A549 (cell line): ENCODE measurements around the gene BDNF. TPM values are rescaled to one million over a fixed set of nuclear protein-coding genes. Genes with fewer than 3 reads are reported as not detected.

ENCODE experiments used
- ATAC-seq, 2 experiments: fragments of 200-7000 bp in 1 of 2; fragments of >200 bp in 1 of 2; cut with Nextera tagmentation in 1 of 2; cut with Tn5 transposase in 1 of 2; 3 replicates each; pipeline versions ENCODE4 v1.8.0 to v1.9.1; 2018 to 2020; ENCODE audit warnings: mild to moderate bottlenecking in 1 of 2, moderate library complexity in 1 of 2
- CTCF ChIA-PET: fragments of 300-600 bp; sonication (Branson Sonifier 250); formaldehyde crosslinking; extraction: SDS; loops from one replicate; lab custom pipeline; 2021; ENCODE audit warnings: antibody characterized with exemption, inconsistent platforms; lab: Yijun Ruan, JAX
- POLR2A ChIA-PET: fragments of 350-600 bp; formaldehyde crosslinking; extraction: SDS; loops from one replicate; lab custom pipeline; 2021; ENCODE audit warnings: antibody characterized with exemption, inconsistent platforms; lab: Yijun Ruan, JAX
- DNase-seq, 2 experiments: peaks; one replicate each; pipeline versions ENCODE4 v3.0.0 to v3.0.0-alpha.2; 2011 to 2016; ENCODE audit warnings: low read depth in 1 of 2, low spot score in 1 of 2
- FAIRE-seq: peaks from 2 replicates; lab custom pipeline; 2011; peaks lifted over from hg19 to GRCh38; lab: Jason Lieb, UNC
- H3K27ac ChIP-seq, 2 experiments: fragments of >200 bp; sonication (Bioruptor Twin); formaldehyde crosslinking; 3 replicates each; pipeline ENCODE4 v1.5.1; 2016 to 2017
- H3K4me1 ChIP-seq: fragments of >200 bp; sonication (Bioruptor Twin); formaldehyde crosslinking; 3 replicates; pipeline ENCODE4 v1.6.1; 2016
- H3K4me2 ChIP-seq: fragments of >200 bp; sonication (Bioruptor Twin); formaldehyde crosslinking; 3 replicates; pipeline ENCODE4 v1.6.1; 2016
- H3K4me3 ChIP-seq: fragments of >200 bp; sonication (Bioruptor Twin); formaldehyde crosslinking; 3 replicates; pipeline ENCODE4 v1.5.1; 2016
- H3K9me3 ChIP-seq: fragments of >200 bp; sonication (Bioruptor Twin); formaldehyde crosslinking; 3 replicates; pipeline ENCODE4 v1.6.1; 2016
- BHLHE40 ChIP-seq: IDR thresholded peaks from 2 replicates; pipeline ENCODE4 v1.6.1; 2012; ENCODE audit warnings: low read depth, low read length, inconsistent platforms
- CEBPB ChIP-seq, 2 experiments: fragments of >200 bp in 1 of 2; sonication (Bioruptor Twin) in 1 of 2; formaldehyde crosslinking in 1 of 2; IDR thresholded peaks; 2 replicates each; pipeline ENCODE4 v1.6.1; 2012 to 2016
- CHD4 ChIP-seq: fragments of 200-600 bp; sonication (generic); IDR thresholded peaks from 2 replicates; pipeline ENCODE4 v1.6.1; 2016; ENCODE audit warnings: antibody characterized with exemption, mild to moderate bottlenecking, borderline replicate concordance
- EHF ChIP-seq: fragments of 250-450 bp; sonication (Bioruptor Pico); IDR thresholded peaks from 2 replicates; pipeline ENCODE4 v1.5.0; 2020; ENCODE audit warnings: mild to moderate bottlenecking
- EP300 ChIP-seq, 2 experiments: fragments of >200 bp; sonication (Bioruptor Twin); formaldehyde crosslinking; IDR thresholded peaks; 2 replicates in 1 of 2; 3 replicates in 1 of 2; pipeline ENCODE4 v1.6.1; 2016 to 2017
- ESRRA ChIP-seq: fragments of 150-350 bp; IDR thresholded peaks from 2 replicates; pipeline ENCODE4 v1.6.1; 2014; ENCODE audit warnings: mild to moderate bottlenecking, low read length, borderline replicate concordance
- HEYL ChIP-seq: fragments of 250-450 bp; sonication (Bioruptor Pico); IDR thresholded peaks from 2 replicates; pipeline ENCODE4 v1.8.0; 2021; ENCODE audit warnings: mild to moderate bottlenecking, moderate library complexity
- MAZ ChIP-seq: fragments of 150-350 bp; IDR thresholded peaks from 2 replicates; pipeline ENCODE4 v1.6.1; 2014; ENCODE audit warnings: antibody characterized with exemption, low read depth, low read length, borderline replicate concordance
- NFE2L2 ChIP-seq: fragments of 150-350 bp; conservative IDR thresholded peaks from 2 replicates; pipeline ENCODE4 v1.6.1; 2014; ENCODE audit warnings: low read length
- RAD21 ChIP-seq, 2 experiments: fragments of >200 bp in 1 of 2; sonication (Bioruptor Twin) in 1 of 2; formaldehyde crosslinking in 1 of 2; IDR thresholded peaks in 1 of 2; conservative IDR thresholded peaks in 1 of 2; 2 replicates in 1 of 2; 3 replicates in 1 of 2; pipeline ENCODE4 v1.6.1; 2012 to 2018; ENCODE audit warnings: inconsistent platforms in 1 of 2
- RCOR1 ChIP-seq: fragments of 150-350 bp; IDR thresholded peaks from 2 replicates; pipeline ENCODE4 v1.6.1; 2014; ENCODE audit warnings: antibody characterized with exemption, low read length, low read depth
- RFX5 ChIP-seq: fragments of 450-650 bp; IDR thresholded peaks from 2 replicates; pipeline ENCODE4 v1.7.1; 2014; ENCODE audit warnings: antibody characterized with exemption, mild to moderate bottlenecking, moderate library complexity
- TFCP2L1 ChIP-seq: fragments of 250-450 bp; sonication (Bioruptor Pico); IDR thresholded peaks from 2 replicates; pipeline ENCODE4 v1.5.0; 2021; ENCODE audit warnings: mild to moderate bottlenecking
- ZFP36 ChIP-seq: fragments of 450-650 bp; IDR thresholded peaks from 2 replicates; pipeline ENCODE4 v1.6.1; 2014; ENCODE audit warnings: borderline replicate concordance; ENCODE audit not compliant: partially characterized antibody
- WGBS: methylation state at CpG from one replicate; pipeline ENCODE4 v1.1.6; 2017; ENCODE audit errors: missing lambda C conversion rate; 5-methylcytosine and 5-hydroxymethylcytosine counted together
- polyA plus RNA-seq, 4 experiments: library from polyadenylated mRNA; depleted of rRNA in 3 of 4; stranded (reverse); fragments of >200 nt; fragmentation: RNase III in 1 of 4; extraction: RNeasy Plus Mini Kit Qiagen cat#74134 plus additional on column Dnase treatment in 1 of 4; gene quantifications; 2 replicates in 3 of 4; 3 replicates in 1 of 4; pipeline ENCODE4 v1.2.3, GENCODE V29; 2011 to 2017
- TF ChIP-seq, protein P1 (sequence below): fragments of 200-600 bp; sonication (generic); IDR thresholded peaks from 2 replicates; pipeline ENCODE4 v1.6.1; 2016; ENCODE audit warnings: antibody characterized with exemption, mild to moderate bottlenecking, moderate library complexity
- TF ChIP-seq, protein P2 (sequence below): fragments of >200 bp; sonication (Bioruptor Twin); formaldehyde crosslinking; IDR thresholded peaks from 3 replicates; pipeline ENCODE4 v1.5.1; 2016
- TF ChIP-seq, protein P3 (sequence below): fragments of >200 bp; sonication (Bioruptor Twin); formaldehyde crosslinking; IDR thresholded peaks from 3 replicates; pipeline ENCODE4 v1.6.1; 2016

BDNF gene
- polyA plus RNA-seq, 2 of the 4 experiments (the other 2 are of a cell fraction), result 16.4 to 33.7 TPM

DNA sequence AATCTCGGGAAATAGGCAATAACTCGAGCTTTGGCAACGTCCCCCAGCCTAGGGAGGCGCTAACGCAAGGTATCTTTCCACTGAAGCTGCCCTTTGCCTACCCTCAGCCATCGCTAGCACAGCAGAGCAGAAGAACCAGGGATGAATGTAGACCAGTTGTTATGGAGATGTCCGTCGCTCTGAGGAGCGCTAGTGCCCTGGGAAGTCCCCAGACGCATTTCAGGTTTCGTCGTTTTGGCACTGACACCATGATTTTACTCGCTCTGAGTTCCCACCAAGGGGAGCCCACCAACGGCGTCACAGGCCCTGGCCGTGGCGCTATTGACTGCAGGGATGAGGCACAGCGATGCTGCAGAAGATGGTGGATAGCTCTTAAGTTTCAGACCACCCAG, 22.7 kb upstream of the BDNF start (continued):
- TF ChIP-seq, protein P1, sequence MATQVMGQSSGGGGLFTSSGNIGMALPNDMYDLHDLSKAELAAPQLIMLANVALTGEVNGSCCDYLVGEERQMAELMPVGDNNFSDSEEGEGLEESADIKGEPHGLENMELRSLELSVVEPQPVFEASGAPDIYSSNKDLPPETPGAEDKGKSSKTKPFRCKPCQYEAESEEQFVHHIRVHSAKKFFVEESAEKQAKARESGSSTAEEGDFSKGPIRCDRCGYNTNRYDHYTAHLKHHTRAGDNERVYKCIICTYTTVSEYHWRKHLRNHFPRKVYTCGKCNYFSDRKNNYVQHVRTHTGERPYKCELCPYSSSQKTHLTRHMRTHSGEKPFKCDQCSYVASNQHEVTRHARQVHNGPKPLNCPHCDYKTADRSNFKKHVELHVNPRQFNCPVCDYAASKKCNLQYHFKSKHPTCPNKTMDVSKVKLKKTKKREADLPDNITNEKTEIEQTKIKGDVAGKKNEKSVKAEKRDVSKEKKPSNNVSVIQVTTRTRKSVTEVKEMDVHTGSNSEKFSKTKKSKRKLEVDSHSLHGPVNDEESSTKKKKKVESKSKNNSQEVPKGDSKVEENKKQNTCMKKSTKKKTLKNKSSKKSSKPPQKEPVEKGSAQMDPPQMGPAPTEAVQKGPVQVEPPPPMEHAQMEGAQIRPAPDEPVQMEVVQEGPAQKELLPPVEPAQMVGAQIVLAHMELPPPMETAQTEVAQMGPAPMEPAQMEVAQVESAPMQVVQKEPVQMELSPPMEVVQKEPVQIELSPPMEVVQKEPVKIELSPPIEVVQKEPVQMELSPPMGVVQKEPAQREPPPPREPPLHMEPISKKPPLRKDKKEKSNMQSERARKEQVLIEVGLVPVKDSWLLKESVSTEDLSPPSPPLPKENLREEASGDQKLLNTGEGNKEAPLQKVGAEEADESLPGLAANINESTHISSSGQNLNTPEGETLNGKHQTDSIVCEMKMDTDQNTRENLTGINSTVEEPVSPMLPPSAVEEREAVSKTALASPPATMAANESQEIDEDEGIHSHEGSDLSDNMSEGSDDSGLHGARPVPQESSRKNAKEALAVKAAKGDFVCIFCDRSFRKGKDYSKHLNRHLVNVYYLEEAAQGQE, result no peak
- TF ChIP-seq ESRRA, result no peak
- no peak for TF ChIP-seq EP300 (IDR thresholded peaks at IDR 0.05)
- TF ChIP-seq TFCP2L1, result no peak
- TF ChIP-seq NFE2L2, result no peak

DNA sequence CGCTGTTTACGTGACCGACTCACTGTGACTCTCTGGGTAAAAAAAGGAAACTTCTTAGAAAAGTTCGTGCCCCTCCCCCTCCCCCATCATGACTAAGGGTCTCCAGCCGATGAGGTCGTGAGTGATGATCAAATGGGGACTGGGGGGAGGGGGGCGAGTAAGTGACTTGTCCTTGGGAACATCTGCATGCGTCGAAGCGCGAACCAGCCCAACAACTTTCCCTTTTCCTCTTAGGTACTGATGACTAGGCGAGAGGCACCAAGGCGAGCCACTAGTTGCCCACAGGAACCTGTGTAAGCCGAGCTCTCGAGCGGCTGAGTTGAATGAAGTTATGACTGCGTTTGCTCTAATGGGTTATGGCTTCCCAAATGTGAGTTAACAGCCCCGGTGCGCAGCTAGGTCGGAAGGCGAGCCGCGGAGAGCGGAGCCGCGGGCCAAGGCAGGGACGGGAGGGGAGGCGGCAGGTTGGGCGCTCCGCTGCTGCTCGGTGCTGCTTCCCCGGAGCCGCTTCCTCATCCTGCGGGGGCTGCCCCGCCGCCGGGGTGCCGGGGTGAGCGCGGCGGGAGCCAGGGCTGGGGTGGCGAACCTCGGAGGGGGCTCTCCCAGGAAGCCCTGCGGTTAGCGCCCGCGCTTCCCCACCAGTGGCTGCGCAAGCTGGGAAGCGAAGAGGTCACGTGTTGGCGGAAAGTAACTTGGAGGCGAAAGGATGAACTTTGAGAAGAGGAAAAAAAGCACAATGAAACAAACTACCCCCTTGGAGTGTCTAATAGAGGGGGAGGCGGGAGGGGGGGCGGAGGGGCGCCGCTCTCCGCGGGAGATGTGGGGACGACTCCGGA, 22.1 kb upstream of the BDNF start:
- peak overlapping the region; percentile 95 for H3K4me2 ChIP-seq
- POLR2A ChIA-PET, result interaction anchor here (1.1 kb wide), 1 partner anchor 386 kb away, joined by 3 read pairs; the partner anchor contains the start of genes KIF18A and METTL15
- peaks cover 22% of the 10 kb centered on the region for H3K4me1 ChIP-seq
- peak overlapping the region; percentile 34 to 62; a peak in 4 of 6 replicates for H3K27ac ChIP-seq
- H3K9me3 ChIP-seq, result no peaks in the 10 kb centered on the region; the same call in 2 of the 3 replicates
- ATAC-seq (peak in 1 of 2 experiments; percentile 1; a peak in 2 of 6 replicates), DNase-seq (peak in 1 of 2 experiments; percentile 25), FAIRE-seq (no peak)
- 27% methylated on average over 35 of the region's 60 CpGs for WGBS
- TF ChIP-seq RFX5, result peak; percentile 79; the same call in 1 of the 2 replicates
- TF ChIP-seq CHD4, result no peak
- CTCF ChIA-PET, result interaction anchor here (0.7 to 1.1 kb wide), 2 partner anchors 9 to 17 kb away, joined by 3 to 4 read pairs; no protein-coding TSS in a partner anchor
- peak overlapping the region; percentile 50 for H3K4me3 ChIP-seq

DNA sequence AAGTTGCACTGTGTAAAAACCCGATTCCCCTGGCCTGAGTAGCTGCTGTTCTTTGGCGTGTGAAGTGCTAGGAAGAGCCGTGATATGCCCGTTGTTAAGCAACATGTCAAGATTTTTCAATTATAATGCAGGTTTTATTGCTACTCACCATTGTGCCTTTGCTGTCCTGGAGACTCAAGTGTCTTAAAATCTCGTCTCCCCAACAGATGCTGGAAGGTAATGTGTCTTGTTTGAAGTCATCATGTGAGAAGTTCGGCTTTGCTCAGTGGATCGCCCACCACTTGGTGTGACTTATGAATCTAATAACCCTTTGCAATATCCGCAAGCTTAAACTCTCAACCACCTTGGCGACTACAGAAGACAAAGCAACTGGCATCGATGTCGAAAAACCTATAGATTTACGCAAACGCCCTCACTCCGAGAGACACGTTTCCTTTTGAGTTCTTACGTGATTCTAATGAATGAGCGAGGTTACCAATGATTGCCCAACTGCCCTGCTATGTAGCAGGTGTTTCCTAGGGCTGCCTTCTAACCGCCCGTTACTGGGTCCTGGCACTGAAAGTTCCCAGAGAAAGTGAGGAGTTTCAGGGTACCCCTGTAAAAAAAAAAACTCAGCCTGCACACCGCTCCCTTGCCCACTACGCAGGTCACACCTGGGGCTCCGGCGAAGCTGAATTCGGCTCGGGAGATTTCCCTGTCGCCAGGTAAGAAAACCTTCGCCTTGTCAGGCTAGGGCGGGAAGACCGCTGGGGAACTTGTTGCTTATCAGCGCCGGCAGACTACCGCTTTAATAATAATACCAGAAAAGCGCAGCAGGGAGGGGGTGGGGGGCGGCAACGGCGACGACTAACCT, 21.2 kb upstream of the BDNF start:
- H3K27ac ChIP-seq, result 0 out of 6 replicates have a peak overlapping the region, but pooled peaks of 1 of the 2 experiments have one; percentile 62
- POLR2A ChIA-PET, result interaction anchor here (5.7 kb wide), 1 partner anchor 386 kb away, joined by 48 read pairs; the partner anchor contains the start of genes KIF18A and METTL15
- 38% methylated on average over 31 of the region's 37 CpGs for WGBS
- H3K9me3 ChIP-seq, result no peaks in the 10 kb centered on the region; the same call in 2 of the 3 replicates
- peaks cover 30% of the 10 kb centered on the region for H3K4me1 ChIP-seq
- CTCF ChIA-PET, result interaction anchor here (0.7 to 7.1 kb wide), 4 partner anchors 9 to 20 kb away, joined by 3 to 95 read pairs (median 4); partner anchors contain the start of gene BDNF
- no peak for TF ChIP-seq MAZ
- no peak for TF ChIP-seq TFCP2L1
- no peak for TF ChIP-seq ZFP36
- peak overlapping the region; percentile 95 for H3K4me2 ChIP-seq
- ATAC-seq, result no peak
- peak overlapping the region; percentile 50 for H3K4me3 ChIP-seq
- DNase-seq, result no peak
- no peak for FAIRE-seq

DNA sequence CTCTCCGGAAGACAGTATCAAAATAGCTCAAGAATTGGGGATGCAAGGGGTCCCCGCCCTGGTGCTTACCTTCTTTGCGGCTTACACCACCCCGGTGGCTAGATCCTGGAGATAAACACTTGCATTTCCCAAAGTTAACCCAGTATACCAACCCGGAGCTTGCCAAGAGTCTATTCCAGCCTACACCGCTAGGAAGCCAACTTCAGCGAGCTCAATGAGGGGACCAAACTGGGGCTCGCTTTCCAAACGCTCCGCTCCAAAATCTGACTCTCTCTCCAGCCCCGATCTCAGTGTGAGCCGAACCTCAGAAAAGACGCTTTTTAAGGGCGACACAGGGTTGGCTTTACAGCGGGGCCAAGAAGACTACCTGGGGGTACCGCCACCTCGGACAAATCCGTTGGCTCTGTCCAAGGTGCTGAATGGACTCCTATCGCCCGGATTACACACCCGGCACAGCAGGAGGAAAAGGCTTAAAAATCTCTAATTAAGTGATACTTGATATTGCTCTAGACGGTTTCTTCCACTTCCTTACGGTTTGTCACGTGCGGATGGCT, 20.1 kb upstream of the BDNF start:
- DNase-seq, result peak; percentile 66 to 67
- POLR2A ChIA-PET, result interaction anchor here (1.0 to 5.7 kb wide), 4 partner anchors 10 to 387 kb away, joined by 3 to 78 read pairs (median 26); partner anchors contain the start of genes BDNF, KIF18A and METTL15
- FAIRE-seq, result no peak
- TF ChIP-seq BHLHE40 (no peak), RCOR1 (no peak), EHF (CRISPR knock-in tag) (peak; percentile 84), HEYL (CRISPR knock-in tag) (peak; percentile 79; the same call in 1 of the 2 replicates), CEBPB (IDR thresholded peaks at IDR 0.05) (no peak), RAD21 (conservative IDR thresholded peaks at IDR 0.05 in 1 of 2, IDR thresholded peaks at IDR 0.05 in 1 of 2) (peak in 1 of 2 experiments; percentile 14; a peak in 2 of 5 replicates)
- TF ChIP-seq, protein P2, sequence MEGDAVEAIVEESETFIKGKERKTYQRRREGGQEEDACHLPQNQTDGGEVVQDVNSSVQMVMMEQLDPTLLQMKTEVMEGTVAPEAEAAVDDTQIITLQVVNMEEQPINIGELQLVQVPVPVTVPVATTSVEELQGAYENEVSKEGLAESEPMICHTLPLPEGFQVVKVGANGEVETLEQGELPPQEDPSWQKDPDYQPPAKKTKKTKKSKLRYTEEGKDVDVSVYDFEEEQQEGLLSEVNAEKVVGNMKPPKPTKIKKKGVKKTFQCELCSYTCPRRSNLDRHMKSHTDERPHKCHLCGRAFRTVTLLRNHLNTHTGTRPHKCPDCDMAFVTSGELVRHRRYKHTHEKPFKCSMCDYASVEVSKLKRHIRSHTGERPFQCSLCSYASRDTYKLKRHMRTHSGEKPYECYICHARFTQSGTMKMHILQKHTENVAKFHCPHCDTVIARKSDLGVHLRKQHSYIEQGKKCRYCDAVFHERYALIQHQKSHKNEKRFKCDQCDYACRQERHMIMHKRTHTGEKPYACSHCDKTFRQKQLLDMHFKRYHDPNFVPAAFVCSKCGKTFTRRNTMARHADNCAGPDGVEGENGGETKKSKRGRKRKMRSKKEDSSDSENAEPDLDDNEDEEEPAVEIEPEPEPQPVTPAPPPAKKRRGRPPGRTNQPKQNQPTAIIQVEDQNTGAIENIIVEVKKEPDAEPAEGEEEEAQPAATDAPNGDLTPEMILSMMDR, result peak; percentile 16; the same call in 1 of the 3 replicates
- TF ChIP-seq, protein P3, sequence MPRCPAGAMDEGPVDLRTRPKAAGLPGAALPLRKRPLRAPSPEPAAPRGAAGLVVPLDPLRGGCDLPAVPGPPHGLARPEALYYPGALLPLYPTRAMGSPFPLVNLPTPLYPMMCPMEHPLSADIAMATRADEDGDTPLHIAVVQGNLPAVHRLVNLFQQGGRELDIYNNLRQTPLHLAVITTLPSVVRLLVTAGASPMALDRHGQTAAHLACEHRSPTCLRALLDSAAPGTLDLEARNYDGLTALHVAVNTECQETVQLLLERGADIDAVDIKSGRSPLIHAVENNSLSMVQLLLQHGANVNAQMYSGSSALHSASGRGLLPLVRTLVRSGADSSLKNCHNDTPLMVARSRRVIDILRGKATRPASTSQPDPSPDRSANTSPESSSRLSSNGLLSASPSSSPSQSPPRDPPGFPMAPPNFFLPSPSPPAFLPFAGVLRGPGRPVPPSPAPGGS, result no peak

More for the DNA sequence above, 20.1 kb upstream of the BDNF start:
- Histone ChIP-seq H3K4me3 (peak overlapping the region; percentile 88; the same call in 2 of the 3 replicates), H3K9me3 (no peaks in the 10 kb centered on the region; the same call in 2 of the 3 replicates), H3K27ac (no peak overlapping the region), H3K4me1 (peaks cover 30% of the 10 kb centered on the region), H3K4me2 (peak overlapping the region; percentile 87)
- ATAC-seq, result peak in 1 of 2 experiments; percentile 53; a peak in 3 of 6 replicates
- 14% methylated on average over 25 of the region's 25 CpGs for WGBS
- CTCF ChIA-PET, result interaction anchor here (1.0 to 7.1 kb wide), 8 partner anchors 10 to 387 kb away, joined by 3 to 95 read pairs (median 3); partner anchors contain the start of gene BDNF
